Measurements from ENCODE around the gene CDCA7L. TPM values are rescaled to one million over a fixed set of nuclear protein-coding genes. Genes with fewer than 3 reads are reported as not detected.
A peak's percentile ranks its signal among the peaks of the same experiment; 100 is the strongest.
"Not testable (repeated sequence)": the region's sequence is repeated elsewhere in the genome, so short reads cannot be mapped to it uniquely, and the experiment has no call there.

CDCA7L gene
- total RNA-seq, 2 experiments from 2014 or later, result 86.9 to 92.1 TPM

DNA sequence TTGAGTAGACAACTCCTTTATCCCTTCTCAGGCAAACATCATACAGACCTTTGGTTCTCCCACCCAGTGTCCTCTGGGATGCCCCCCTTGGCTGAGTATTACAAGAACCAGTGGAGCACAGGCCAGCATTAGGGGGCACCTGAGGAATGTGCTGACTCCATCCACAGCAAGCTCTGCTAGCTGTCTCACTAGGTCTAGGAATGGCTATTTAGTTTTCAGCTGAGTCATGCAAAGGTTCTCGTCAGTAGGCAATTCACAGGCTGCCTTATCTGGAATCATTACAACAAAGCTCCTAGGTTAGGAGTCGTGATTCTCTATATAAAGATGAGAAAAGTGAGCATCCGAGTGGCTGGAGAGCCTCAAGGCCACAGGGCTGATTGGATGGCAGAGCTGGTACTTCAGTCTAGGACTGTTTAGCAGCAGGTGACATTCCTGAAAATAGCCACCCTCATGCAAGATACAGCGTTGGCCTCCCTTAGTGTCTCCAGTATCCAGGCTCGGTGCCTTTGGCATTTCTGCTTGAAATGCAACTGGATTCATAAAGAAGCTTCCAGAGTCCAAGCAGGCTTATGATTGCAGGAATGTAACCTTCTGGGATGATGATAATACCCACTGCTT lies 75.8 kb downstream of the CDCA7L start:
- no peak for ATAC-seq
- POLR2A ChIA-PET, result no interaction called here
- Mint-ChIP-seq H3K27ac (no peak overlapping the region), H3K9me3 (ENCODE audit: low read depth) (no peaks in the 10 kb centered on the region), H3K27me3 (no peaks in the 10 kb centered on the region), H3K36me3 (ENCODE audit: low read depth) (peaks cover 8% of the 10 kb centered on the region), H3K4me1 (no peaks in the 10 kb centered on the region), H3K4me3 (no peak overlapping the region)
- no peak for DNase-seq
- intact Hi-C loops (cut with DNase I, micrococcal nuclease), result no loop called here
- CTCF ChIA-PET, result interaction anchor here (0.7 to 1.4 kb wide), 3 partner anchors 12 to 90 kb away, joined by 3 to 5 read pairs (median 3); no protein-coding TSS in a partner anchor

DNA sequence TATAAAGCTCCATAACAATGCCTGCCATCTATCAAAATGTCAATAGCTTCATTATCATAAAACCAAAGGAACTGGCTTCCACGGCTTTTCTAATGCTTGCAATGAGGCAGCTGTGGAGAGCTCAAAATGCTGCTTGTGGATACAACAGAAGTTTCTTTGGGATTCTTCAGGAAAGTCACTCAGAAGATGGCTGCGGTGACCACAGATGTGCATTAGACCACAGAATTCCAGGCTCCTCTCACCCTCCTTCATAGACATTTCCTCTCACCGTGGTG lies 77.2 kb downstream of the CDCA7L start:
- Mint-ChIP-seq H3K27ac (no peak overlapping the region), H3K4me3 (no peak overlapping the region), H3K27me3 (no peaks in the 10 kb centered on the region), H3K36me3 (ENCODE audit: low read depth) (peaks cover 1% of the 10 kb centered on the region), H3K4me1 (no peaks in the 10 kb centered on the region), H3K9me3 (ENCODE audit: low read depth) (no peaks in the 10 kb centered on the region)
- no peak for ATAC-seq
- CTCF ChIA-PET, result interaction anchor here (1.4 kb wide), 1 partner anchor 19 kb away, joined by 3 read pairs; no protein-coding TSS in a partner anchor
- POLR2A ChIA-PET, result no interaction called here
- intact Hi-C loops (cut with DNase I, micrococcal nuclease), result no loop called here
- DNase-seq, result no peak

- no peak overlapping the region for H3K4me3 Mint-ChIP-seq
- CTCF ChIA-PET, result interaction anchor here (0.6 to 1.4 kb wide), 2 partner anchors 20 to 848 kb away, joined by 3 read pairs; no protein-coding TSS in a partner anchor
Measured at GRCh38 chr7:21867816-21868575, 77.7 kb downstream of the CDCA7L start.

GRCh38 chr7:21867226-21867625 lies 78.5 kb downstream of the CDCA7L start:
- ChIA-PET POLR2A (no interaction called here), CTCF (no interaction called here)
- ATAC-seq, result no peak
- no peaks in the 10 kb centered on the region for H3K36me3 Mint-ChIP-seq (ENCODE audit: low read depth)
- no peak for DNase-seq
- no peak overlapping the region for H3K4me3 Mint-ChIP-seq
- H3K27ac Mint-ChIP-seq, result no peak overlapping the region
- intact Hi-C loops (cut with DNase I, micrococcal nuclease), result no loop called here
- H3K27me3 Mint-ChIP-seq, result no peaks in the 10 kb centered on the region
- H3K4me1 Mint-ChIP-seq, result no peaks in the 10 kb centered on the region
- H3K9me3 Mint-ChIP-seq (ENCODE audit: low read depth), result no peaks in the 10 kb centered on the region

More at GRCh38 chr7:21867816-21868575, 77.7 kb downstream of the CDCA7L start:
- POLR2A ChIA-PET, result no interaction called here
- H3K4me1 Mint-ChIP-seq, result no peaks in the 10 kb centered on the region
- DNase-seq (no peak), ATAC-seq (no peak)
- H3K27ac Mint-ChIP-seq, result no peak overlapping the region
- intact Hi-C loops (cut with DNase I, micrococcal nuclease), result no loop called here
- no peaks in the 10 kb centered on the region for H3K27me3 Mint-ChIP-seq
- H3K9me3 Mint-ChIP-seq (ENCODE audit: low read depth), result no peaks in the 10 kb centered on the region
- H3K36me3 Mint-ChIP-seq (ENCODE audit: low read depth), result peaks cover 1% of the 10 kb centered on the region

DNA sequence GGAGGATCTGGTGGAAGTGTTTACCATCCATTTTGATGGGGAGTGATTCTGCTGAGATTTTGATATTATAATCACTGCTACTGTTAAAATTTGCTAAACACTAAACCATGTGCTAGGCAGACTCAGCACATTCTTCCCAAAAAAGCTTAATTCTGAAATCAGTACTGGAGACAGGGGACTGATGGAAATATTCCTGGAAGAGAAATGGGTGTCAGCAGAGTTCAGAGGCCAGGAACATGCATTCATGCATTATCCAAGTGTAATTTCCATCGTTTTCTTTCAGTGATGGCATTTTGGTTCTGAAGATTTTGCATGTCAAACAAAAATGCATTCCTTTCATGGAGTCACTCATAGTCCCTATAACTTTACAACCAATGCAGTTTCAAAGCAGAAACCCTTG lies 79.0 kb downstream of the CDCA7L start:
- H3K4me1 Mint-ChIP-seq, result no peaks in the 10 kb centered on the region
- no peak overlapping the region for H3K27ac Mint-ChIP-seq
- no peak overlapping the region for H3K4me3 Mint-ChIP-seq
- CTCF ChIA-PET, result no interaction called here
- H3K36me3 Mint-ChIP-seq (ENCODE audit: low read depth), result no peaks in the 10 kb centered on the region
- ATAC-seq, result no peak
- intact Hi-C loops (cut with DNase I, micrococcal nuclease), result no loop called here
- POLR2A ChIA-PET, result no interaction called here
- H3K27me3 Mint-ChIP-seq, result no peaks in the 10 kb centered on the region
- no peaks in the 10 kb centered on the region for H3K9me3 Mint-ChIP-seq (ENCODE audit: low read depth)
- no peak for DNase-seq

DNA sequence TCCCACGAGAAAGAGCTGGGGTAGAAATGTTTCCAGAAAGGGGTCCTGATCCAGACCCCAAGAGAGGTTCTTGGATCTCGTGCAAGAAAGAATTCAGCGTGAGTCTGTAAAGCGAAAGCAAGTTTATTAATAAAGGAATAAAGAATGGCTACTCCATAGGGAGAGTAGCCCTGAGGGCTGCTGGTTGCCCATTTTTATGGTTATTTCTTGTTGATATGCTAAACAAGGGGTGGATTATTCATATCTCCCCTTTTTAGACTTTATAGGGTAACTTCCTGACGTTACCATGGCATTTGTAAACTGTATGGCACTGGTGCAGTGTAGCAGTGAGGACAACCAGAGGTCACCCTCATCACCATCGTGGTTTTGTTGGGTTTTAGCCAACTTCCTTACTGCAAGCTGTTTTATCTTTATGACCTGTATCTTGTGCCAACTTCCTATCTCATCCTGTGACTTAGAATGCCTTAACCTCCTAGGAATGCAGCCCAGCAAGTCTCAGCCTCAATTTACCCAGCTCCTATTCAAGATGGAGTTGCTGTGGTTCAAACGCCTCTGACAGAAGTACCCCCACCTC lies 80.0 kb downstream of the CDCA7L start:
- H3K9me3 Mint-ChIP-seq (ENCODE audit: low read depth); H3K27ac Mint-ChIP-seq; H3K36me3 Mint-ChIP-seq (ENCODE audit: low read depth); CTCF ChIA-PET; H3K4me3 Mint-ChIP-seq; H3K4me1 Mint-ChIP-seq; POLR2A ChIA-PET; H3K27me3 Mint-ChIP-seq; intact Hi-C loops (cut with DNase I, micrococcal nuclease); ATAC-seq; DNase-seq: not testable (repeated sequence)

GRCh38 chr7:21851559-21851967 lies 94.1 kb downstream of the CDCA7L start:
- Mint-ChIP-seq H3K4me3 (peak overlapping the region; percentile 39), H3K9me3 (ENCODE audit: low read depth) (no peaks in the 10 kb centered on the region), H3K27me3 (no peaks in the 10 kb centered on the region), H3K36me3 (ENCODE audit: low read depth) (peaks cover 4% of the 10 kb centered on the region), H3K4me1 (peaks cover 27% of the 10 kb centered on the region), H3K27ac (peak overlapping the region; percentile 83)
- ChIA-PET CTCF (interaction anchor here (0.6 kb wide), 1 partner anchor 1048 kb away, joined by 3 read pairs; no protein-coding TSS in a partner anchor), POLR2A (no interaction called here)
- intact Hi-C loops (cut with DNase I, micrococcal nuclease), result no loop called here
- DNase-seq (no peak), ATAC-seq (no peak)
